GM18502 (cell line): ENCODE results near the gene XCL2.
A peak's percentile ranks its signal among the peaks of the same experiment; 100 is the strongest.

Source experiments
- ATAC-seq: cut with Tn5 transposase; IDR thresholded peaks from one replicate; pipeline ENCODE4 v1.9.1; 2021; ENCODE audit warnings: mild to moderate bottlenecking; ENCODE audit not compliant: unreplicated experiment, poor library complexity

The XCL2 gene

DNA sequence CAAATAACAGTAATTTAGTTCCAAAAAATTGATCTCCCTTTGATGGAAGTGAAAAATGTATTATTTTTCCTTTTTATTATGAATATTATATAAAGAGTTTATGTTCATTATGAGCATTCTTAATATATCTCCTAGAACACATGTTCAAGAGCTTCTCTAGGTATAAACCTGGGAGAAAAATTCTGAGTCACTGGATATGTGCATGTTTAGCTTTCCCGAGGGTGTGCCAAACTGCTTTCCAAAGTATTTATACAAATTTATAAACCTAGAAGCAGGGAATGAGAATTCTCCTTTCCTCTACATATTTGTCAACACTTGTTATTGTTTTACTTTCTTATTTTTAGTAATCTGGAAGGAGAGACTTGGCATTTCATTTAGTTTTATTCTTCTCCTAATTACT is 25.0 kb downstream of the XCL2 start:
- no peak for ATAC-seq

DNA sequence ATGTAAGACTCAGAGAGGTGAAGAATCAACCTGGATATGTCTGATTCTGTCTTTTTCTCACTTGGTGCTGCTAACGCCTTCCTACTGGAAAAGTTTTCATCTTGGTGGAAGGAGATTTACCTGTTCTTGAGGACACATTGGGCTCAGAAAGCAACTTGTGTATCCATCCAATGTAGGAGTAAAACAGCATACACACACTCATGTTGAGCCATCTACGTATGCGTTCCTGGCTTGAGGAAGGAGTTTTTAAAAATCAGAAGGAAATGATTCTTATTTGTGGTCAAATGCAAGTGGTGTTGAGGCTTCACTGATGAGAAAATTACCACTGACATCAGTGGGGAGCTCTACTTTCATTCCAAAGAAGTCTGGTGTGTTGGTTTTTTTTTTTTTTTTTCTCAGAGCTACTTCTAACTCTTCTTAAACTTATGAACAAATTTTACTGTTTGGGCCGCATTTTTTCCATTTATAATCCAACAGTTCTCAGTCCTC is 25.6 kb downstream of the XCL2 start:
- ATAC-seq = no peak

GRCh38 chr1:168514455-168514854 is 29.3 kb downstream of the XCL2 start:
- no peak for ATAC-seq

GRCh38 chr1:168513656-168514404 is 30.0 kb downstream of the XCL2 start:
- ATAC-seq = no peak

- no peak for ATAC-seq
These were observed 30.8 kb downstream of the XCL2 start for GRCh38 chr1:168512864-168513595.

- peak; percentile 84 for ATAC-seq
These were observed 33.7 kb downstream of the XCL2 start for GRCh38 chr1:168509875-168510791.

- ATAC-seq = no peak
These were observed 34.6 kb downstream of the XCL2 start for GRCh38 chr1:168509210-168509609.

DNA sequence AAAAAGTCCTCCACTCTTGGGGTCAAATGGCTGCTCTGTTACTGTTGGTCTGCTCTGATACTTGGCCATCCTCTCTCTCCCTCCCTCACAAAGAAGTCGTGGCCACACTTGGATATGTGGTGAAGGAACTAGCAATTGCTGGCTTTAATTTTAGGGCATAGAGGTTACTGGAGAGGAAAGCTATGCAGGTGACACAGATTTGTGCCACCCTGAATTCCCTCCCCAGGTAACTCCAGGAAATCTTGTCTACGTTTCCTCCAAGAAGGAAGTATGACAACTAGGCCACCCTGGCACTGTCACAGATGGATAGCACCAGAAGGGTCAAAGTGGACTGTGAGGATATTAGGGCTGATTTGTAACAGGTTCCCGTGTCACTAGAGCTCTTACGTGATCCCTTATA is 36.0 kb downstream of the XCL2 start:
- ATAC-seq = no peak

GRCh38 chr1:168507231-168507630 is 36.6 kb downstream of the XCL2 start:
- no peak for ATAC-seq

DNA sequence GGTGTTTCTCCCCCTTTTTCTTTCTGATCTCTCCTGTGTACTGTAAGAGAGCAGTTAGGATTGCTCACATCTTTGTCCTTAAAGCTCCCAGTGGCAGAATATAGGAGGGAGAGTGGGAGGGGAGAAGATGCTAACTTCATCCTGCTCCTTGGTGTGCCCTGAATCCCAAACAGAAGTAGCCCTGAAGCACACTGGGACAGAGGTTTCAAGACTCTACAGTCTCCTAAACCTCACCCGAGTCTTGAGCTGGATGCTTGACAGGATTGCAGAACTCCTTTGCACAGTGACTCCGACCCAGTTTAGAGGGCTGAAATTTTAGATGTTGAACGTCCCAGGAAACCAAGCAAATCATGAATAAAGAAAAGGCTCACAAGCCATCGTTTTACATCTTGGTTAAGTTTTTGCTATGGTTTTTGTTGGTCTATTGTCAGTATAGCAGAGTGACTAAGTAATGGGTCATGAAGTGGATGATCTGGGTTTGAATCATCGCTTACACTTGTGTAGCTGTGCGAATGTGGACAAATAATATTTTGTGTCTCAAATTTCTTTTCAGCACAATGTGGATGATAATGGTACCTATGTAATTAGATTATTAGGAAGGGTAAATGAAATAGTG is 37.5 kb downstream of the XCL2 start:
- ATAC-seq = no peak

DNA sequence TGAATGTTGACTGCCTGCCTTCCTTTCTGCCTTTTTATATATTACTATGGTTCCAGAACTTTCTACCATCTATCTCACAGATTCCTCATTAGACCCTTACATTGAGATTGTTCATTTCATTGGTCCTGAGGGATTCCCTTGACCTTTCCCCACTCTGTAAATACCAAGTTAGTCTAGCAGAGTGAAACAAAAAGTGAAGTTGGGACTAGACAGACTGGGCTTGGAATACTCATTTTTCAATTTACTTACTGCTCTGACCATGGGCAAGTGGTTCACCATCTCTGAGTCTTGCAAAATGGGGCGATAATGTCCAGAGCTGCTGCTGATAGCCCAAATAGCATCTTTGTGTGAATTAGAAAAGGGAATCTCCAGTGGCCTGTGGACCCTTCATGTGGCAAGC is 38.8 kb downstream of the XCL2 start:
- ATAC-seq = no peak

DNA sequence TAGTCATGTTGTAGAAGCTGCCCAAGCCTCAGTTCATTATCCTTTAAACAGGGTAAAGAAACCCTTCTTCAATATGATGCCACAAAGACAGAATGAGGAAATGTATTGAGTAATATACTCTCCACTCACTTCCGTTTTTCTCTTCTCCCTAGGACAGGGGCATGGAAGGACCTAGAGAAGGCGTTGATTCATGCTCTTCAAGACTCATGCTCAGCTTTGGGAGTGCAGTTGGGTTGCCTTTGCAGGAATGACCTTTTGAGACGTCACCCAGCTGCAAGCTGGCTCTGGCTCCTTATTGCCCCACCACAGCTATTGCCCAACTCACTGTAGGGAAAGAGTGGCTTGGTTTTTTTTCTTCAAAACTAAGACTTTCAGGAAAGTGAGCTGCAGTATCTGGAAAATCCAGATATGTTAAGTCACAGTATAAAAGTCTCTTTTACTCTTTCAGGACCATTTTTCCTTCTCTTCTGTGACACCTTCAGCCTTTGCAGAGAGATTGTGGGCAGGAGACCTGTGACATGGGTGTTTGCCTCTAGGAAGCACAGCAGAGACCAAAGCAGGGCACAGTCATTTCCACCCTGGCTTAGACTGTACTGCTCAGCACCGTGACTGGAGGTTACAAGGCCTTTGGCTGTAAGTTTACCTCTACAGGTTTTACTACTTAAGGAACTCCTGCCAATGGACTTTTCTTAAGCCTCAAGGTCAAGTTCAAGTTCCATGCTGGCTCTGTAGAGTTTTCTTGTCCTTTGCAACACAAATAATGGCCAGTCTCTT is 39.5 kb downstream of the XCL2 start:
- ATAC-seq = peak; percentile 80

- no peak for ATAC-seq
These were observed 44.1 kb downstream of the XCL2 start for GRCh38 chr1:168499688-168500049.

DNA sequence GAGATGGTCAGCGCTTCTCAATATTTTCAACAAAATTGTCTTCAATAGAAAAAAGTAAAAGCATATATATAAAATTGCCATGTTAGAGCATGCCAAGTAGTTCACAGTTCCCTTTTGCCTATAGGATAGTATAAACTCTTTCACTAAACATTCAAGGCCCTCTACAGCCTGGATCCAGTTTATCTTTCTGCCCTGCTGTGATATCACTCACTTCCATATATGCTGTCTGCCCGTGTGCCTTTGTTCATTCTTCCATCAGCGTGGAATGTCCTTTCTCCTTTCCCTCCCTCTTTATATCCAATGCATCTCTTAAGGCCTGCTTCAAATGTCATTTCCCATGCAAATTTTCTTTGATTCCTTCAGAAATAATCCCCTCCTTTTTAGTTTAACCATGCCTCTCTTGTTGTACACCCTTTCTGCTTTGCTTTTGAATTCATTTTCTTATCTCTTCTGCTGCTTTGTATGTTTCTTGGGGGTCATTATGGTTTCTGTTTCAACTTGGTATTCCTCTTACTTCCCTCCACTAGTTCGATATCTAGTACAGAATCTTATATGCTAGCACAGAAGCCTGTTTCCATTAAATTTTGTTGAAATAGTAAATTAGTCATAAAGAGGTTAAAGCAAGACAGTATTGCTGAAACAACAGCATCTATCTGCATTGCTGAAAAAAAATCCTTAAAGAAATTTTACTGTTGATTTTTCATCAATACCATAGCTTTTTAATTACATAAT is 44.7 kb downstream of the XCL2 start:
- no peak for ATAC-seq

DNA sequence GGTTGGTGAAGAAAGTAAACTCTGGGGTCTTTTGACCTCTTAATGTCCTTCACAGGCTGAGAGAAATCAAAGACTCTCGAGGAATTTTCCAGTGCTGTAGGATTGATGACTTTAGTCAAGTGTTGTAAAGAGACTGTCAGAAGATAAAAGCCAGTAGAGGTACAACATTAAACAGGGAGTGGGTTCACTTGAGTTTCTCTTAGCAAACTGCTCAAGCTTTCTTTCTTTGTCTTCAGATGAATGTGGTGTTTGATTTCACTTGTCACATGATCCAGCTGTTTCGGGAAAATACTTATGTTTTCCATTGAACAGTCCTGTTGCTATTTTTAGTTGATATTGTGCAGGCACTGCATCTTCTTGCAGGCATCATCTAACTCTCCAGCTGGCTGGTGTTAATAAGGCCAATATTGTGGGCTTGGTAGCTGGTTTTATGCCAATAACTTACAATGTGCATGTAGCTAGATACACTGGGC is 45.6 kb downstream of the XCL2 start:
- no peak for ATAC-seq

- no peak for ATAC-seq
These were observed 46.3 kb downstream of the XCL2 start for GRCh38 chr1:168497376-168497950.

DNA sequence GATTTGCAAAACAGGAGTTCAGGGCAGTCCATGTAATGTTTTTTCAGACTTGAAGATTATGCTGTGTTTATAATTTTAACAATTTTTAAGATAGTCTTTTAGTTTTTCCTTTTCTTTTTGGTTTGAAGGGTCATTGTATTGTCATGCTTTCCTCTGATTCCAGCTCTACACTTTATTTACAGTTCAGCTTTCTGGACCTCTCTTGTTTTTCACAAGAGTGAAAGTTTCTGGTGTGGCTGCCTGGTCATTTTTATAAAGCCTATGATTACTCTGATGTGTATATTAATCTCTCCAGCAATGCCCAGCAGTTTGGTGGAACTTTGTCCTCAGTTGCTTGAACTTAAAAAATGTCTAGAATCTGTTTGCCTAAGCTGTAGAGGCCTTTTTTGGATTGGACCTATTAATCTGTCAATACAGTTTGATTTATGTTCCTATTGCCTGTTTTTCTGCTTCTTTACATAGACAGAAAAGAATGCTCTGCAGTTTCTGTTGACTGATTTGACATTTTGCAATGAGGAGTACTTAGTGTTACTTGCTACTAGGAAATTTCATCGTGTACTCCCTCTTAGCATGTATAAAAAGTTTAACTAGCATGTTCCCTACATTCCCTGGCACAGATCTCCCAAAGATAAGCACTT is 52.2 kb downstream of the XCL2 start:
- no peak for ATAC-seq
